A549 (cell line): ENCODE data around the gene OR4Q2.

Experiments used
- CHD2 ChIP-seq: fragments of 150-350 bp; IDR thresholded peaks from 2 replicates; pipeline ENCODE4 v1.6.1; 2014; ENCODE audit warnings: low read length; ENCODE audit not compliant: partially characterized antibody
- HDAC2 ChIP-seq: fragments of 200-600 bp; sonication (generic); IDR thresholded peaks from 2 replicates; pipeline ENCODE4 v1.6.1; 2016
- JUN ChIP-seq, 2 experiments: fragments of >200 bp; sonication (Bioruptor Twin); formaldehyde crosslinking; IDR thresholded peaks; 2 replicates in 1 of 2; 3 replicates in 1 of 2; pipeline ENCODE4 v1.6.1; 2016 to 2017
- MAFK ChIP-seq: fragments of 450-650 bp; IDR thresholded peaks from 2 replicates; pipeline ENCODE4 v1.6.1; 2014; ENCODE audit not compliant: partially characterized antibody
- NPAS2 ChIP-seq: fragments of 250-450 bp; sonication (Bioruptor Pico); IDR thresholded peaks from 2 replicates; pipeline ENCODE4 v1.8.0; 2022; ENCODE audit warnings: mild to moderate bottlenecking, moderate library complexity, borderline replicate concordance
- POLR2A ChIP-seq: IDR thresholded peaks from 2 replicates; pipeline ENCODE4 v1.6.1; 2012; ENCODE audit warnings: mild to moderate bottlenecking, low read length
- REST ChIP-seq: fragments of 200-600 bp; sonication (generic); IDR thresholded peaks from 2 replicates; pipeline ENCODE4 v1.6.1; 2016; ENCODE audit warnings: antibody characterized with exemption, mild to moderate bottlenecking, moderate library complexity
- SMC3 ChIP-seq: fragments of >200 bp; sonication (Bioruptor Twin); formaldehyde crosslinking; IDR thresholded peaks from 3 replicates; pipeline ENCODE4 v1.6.1; 2018; ENCODE audit warnings: inconsistent platforms
- USF2 ChIP-seq: fragments of 450-650 bp; IDR thresholded peaks from 2 replicates; pipeline ENCODE4 v1.6.1; 2014; ENCODE audit warnings: antibody characterized with exemption
- TF ChIP-seq, protein P1 (sequence below): fragments of >200 bp; sonication (Bioruptor Twin); formaldehyde crosslinking; IDR thresholded peaks from 3 replicates; pipeline ENCODE4 v1.5.1; 2016

DNA sequence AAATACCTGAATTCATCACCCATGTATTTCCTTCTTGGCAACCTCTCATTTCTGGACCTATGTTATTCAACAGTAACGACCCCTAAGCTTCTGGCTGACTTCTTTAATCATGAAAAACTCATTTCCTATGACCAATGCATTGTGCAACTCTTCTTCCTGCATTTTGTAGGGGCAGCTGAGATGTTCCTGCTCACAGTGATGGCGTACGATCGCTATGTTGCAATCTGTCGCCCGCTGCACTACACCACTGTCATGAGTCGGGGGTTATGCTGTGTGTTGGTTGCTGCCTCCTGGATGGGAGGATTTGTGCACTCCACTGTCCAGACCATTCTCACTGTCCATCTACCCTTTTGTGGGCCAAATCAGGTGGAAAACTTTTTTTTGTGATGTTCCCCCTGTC, 356 bp downstream of the OR4Q2 start:
- TF ChIP-seq USF2 (no peak), CHD2 (no peak), REST (no peak), POLR2A (no peak), HDAC2 (no peak), SMC3 (no peak), NPAS2 (CRISPR knock-in tag) (no peak), JUN (IDR thresholded peaks at IDR 0.05) (no peak), MAFK (no peak)
- TF ChIP-seq, protein P1, sequence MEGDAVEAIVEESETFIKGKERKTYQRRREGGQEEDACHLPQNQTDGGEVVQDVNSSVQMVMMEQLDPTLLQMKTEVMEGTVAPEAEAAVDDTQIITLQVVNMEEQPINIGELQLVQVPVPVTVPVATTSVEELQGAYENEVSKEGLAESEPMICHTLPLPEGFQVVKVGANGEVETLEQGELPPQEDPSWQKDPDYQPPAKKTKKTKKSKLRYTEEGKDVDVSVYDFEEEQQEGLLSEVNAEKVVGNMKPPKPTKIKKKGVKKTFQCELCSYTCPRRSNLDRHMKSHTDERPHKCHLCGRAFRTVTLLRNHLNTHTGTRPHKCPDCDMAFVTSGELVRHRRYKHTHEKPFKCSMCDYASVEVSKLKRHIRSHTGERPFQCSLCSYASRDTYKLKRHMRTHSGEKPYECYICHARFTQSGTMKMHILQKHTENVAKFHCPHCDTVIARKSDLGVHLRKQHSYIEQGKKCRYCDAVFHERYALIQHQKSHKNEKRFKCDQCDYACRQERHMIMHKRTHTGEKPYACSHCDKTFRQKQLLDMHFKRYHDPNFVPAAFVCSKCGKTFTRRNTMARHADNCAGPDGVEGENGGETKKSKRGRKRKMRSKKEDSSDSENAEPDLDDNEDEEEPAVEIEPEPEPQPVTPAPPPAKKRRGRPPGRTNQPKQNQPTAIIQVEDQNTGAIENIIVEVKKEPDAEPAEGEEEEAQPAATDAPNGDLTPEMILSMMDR, result no peak
